Activated naive CD4-positive, alpha-beta T cell treated with anti-CD3 and anti-CD28 coated beads, Interleukin-2, amount 50 U/mL, for 16 hours (primary cell): ENCODE results near the gene APOL1.

ENCODE experiments used
- DNase-seq: peaks from one replicate; pipeline ENCODE4 v3.0.0-alpha.2; 2020

Gene APOL1

GRCh38 chr22:36294801-36295200, 41.9 kb downstream of the APOL1 start:
- no peak for DNase-seq

- DNase-seq, result no peak
These were observed 42.3 kb downstream of the APOL1 start for GRCh38 chr22:36295247-36295646.

- no peak for DNase-seq
These were observed 43.8 kb downstream of the APOL1 start for GRCh38 chr22:36296690-36297089.

DNA sequence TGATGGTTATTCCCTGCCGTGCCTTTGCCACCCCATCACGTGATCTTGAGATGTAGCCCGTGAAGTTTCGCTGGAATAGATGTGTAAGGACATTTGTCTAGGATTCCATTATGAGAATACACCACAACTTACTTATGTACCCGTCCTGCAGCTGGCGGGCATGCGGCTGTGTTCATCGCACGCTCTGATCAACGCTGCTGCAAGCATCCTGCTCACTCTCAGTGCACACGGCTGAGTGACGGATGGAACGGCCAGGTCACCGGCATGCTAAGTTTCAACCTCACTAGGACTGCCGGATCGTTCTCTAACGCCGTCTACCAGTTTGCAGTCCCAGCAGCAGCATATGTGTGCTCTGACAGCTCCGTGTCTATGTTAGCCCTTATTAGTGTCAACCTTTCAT, 44.6 kb downstream of the APOL1 start:
- DNase-seq, result no peak

DNA sequence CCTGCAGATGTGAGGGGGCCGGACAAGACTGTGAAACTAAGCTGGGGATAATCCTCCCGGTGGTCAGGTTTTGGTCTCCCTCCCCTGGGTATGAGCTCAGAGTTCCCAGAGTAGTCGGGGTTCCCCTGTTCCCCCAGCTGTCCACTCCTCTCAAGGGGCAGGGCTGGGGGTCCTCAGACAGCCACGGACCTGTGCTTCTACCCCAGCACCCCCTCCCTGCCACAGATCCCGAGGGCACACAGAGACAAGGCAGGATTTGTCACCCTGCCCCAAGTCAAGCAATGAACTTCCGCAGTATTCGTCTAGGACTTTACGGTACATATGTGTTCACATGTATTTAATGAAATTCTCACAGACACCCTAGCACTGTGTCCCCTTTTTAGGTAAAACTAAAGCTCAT, 45.2 kb downstream of the APOL1 start:
- DNase-seq, result no peak

DNA sequence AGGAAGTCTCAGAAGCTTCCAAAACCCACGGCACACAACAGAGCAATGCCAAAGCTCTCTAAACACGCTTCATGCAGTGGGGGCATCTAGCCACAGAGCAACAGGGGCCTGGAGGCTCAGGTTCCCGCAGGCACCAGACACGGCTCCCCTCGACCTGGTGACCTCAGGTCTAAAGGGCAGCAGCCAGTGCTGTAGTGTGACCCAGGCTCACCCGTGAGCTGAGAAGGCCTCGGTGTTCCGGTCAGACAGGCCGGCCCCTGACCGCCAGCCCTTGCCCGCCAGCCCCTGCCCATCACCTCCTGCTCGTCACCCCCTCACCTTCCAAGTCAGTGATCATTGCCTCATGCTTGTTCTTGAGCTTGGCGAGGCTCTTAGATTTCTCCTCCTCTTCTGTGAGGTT, 45.7 kb downstream of the APOL1 start:
- DNase-seq, result no peak

DNA sequence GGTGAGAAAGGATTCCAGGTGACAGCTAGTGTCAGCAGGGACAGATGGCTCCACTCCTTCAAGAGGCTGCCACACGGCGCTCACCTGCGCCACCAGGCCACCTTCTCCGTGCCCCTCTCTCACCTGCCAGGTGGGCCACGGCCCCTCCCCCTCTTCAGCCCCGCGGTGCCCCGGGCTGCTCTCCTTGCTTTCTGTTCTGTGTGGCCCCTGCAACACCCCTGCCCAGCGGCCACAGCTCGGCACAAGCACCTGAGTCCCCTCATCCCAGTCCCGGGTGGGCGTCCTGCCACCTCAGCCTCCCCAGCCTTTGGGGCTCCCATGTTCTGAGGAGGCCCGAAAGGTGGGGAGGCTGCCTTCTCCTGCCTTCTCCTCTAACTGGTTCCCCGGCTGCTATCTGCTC, 46.4 kb downstream of the APOL1 start:
- DNase-seq, result no peak

- DNase-seq, result no peak
These were observed 47.0 kb downstream of the APOL1 start for GRCh38 chr22:36299911-36300310.

DNA sequence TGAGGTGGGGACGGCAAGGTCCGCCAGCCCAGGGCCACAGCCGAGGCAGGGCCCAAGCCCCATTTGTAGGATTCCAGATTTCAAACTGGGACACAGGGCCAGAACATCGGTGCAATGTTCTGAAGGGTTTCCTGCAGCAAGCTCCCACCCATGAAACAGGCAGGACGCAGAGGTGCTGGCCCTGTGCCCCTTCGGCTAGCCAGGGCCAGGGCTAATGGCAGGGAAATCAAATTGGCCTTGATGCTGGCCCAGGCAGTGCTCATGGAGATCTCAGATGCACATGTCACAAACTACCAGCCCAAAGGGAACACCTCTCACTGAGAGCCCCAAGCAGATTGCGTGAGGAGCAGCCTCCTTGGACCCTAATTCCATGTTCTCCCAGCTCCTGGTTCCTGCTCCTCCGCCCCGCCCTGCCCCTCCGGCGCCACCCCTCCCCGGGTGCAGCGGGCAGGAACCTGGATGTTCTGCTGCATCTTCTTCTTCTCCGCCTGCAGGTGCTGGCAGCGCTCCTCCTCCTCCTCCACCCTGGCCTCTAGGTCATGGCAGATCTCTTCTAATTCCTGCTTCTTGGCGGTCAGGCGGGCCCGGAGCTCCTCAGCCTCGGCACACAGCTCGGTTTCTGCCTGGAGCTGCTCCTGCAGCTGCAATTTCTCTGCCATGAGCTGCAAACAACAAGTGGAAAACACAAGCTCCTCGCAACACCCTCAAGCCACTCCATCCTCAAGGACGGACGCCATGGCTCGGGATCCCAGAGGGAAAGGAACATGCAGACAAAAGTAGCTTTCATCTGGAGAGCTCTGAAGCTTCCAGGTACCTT, 47.7 kb downstream of the APOL1 start:
- DNase-seq, result no peak

DNA sequence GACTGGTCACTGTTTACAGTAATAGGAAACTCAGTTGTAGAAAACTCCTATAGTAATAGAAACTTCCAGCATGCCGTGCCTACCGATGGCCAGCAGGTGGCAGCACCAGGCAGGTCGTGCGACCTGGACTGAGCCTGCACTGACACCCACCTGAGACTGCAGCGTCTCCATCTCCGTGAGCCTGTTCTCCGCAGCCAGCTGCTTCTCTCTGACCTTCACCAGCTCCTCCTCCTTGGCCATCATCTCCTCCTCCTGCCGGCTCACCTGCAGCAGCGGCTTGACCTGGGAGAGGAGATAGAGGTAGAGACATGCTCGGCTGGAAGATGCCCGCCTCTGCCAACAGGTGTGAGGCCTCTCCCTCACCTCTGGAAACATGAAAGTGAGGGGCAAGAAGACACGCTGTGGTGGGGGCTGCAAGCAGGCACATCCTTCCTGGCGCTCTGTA, 48.5 kb downstream of the APOL1 start:
- peak; percentile 84 for DNase-seq

GRCh38 chr22:36301851-36302250, 48.9 kb downstream of the APOL1 start:
- DNase-seq, result no peak

DNA sequence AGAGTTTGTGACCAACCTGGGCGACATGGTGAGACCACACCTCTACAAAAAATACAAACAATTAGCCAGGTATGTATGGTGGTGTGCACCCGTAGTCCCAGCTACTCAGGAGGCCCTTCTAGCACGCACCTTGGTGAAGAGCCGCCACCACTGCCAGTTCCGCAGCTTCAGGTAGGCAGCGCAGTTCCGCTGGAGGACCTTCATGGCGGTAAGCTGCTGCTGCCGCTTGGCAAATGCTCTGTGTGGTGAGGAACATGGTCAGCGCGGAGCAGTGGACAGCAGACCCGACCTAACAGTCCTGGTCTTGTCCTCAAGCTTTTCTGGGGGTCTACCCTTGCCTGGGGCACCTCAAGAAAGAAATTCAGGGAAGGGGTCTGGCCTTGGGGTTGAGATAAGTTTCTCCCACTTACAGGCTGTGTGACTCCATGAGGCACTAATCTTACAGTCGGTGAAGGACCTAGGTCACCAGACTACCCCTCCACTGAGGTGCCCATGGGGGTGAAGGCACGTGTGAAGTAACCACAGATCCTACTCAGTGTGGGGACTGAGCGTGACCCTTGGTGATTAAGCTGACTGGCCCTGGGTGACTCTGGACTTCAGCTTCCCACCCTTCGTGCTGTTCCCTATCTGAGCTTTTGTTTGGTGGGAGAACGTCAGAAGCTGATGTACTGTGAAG, 49.6 kb downstream of the APOL1 start:
- no peak for DNase-seq

GRCh38 chr22:36303115-36303467, 50.2 kb downstream of the APOL1 start:
- DNase-seq, result no peak

GRCh38 chr22:36303874-36304273, 50.9 kb downstream of the APOL1 start:
- no peak for DNase-seq

DNA sequence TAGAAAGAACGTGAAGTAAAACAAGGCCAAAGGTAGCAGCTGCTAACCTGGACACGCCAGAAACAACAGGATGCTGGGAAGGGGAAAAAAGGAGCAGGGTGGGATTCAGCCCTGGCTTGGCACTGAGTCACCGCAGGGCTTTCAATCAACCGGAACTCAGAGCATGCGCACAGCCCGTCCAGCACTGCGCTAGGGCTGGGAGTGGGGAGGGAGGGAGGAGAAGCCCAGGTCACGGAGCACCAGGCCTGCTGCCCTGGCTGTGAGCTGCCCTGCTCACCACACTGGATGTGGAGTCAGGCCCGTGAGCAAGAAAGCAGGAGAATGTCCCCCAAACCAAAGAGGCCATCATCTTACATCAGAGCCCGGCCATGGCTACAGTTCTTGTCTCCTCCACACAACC, 51.5 kb downstream of the APOL1 start:
- no peak for DNase-seq

DNA sequence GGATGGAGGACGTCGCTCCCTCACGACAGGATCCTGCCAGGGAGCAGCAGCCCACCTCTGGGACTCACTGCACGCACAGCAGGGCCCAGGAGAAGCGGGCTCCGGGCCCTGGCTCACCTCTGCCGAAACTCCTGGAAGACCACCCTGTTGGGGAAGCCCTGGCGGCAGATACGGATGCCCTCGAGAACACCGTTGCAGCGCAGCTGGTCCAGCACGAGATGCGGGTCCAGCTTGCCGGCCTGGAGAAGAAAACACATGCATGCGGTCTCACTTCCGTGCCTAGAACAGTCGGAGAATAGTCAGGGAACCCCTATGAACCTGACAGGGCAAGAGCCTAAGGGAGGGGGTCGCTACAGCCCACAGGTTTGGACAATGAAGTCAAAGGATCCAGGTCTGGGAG, 52.9 kb downstream of the APOL1 start:
- DNase-seq, result no peak

DNA sequence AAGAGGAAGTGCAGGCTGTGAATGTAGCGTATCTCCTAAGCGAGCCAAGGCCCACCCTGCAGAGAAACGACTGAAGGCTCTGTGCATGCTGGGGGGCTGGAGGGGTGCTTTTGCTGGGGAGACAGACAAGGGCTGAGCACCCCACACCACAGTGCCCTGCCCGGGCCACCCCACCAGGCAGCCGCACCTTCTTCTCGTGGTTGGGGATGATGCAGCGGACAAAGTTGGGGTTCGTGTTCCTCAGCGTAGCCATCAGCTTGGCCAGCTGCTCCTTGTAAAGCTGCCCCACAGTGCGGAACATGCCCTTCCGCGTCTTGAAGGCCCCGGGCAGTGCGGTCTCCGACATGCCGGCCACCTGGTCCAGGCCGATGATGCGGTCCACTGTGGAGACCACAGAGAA, 53.3 kb downstream of the APOL1 start:
- no peak for DNase-seq

- no peak for DNase-seq
These were observed 55.9 kb downstream of the APOL1 start for GRCh38 chr22:36308880-36309279.

- no peak for DNase-seq
These were observed 58.6 kb downstream of the APOL1 start for GRCh38 chr22:36311386-36312085.

DNA sequence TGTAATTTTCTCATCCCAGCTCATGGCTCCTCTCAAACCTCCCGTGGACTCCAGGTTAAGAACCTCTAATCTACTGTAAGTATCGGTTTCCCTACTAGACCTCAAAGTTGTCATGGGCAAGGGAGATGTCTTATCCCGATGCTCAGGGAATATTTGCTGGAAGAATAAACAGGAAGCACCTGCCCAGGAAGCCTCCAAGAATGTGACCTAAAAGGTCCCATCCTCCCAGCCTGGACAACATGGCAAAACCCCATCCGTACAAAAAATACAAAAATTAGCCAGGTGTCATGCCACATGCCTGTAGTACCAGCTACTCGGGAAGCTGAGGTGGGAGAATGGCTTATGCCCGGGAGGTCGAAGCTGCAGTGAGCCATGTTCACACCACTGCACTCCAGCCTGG, 62.4 kb downstream of the APOL1 start:
- no peak for DNase-seq

- no peak for DNase-seq
These were observed 63.5 kb downstream of the APOL1 start for GRCh38 chr22:36316419-36316818.
